NB4 (cell line): ENCODE measurements around the gene MRAP2.

Source experiments
- CTCF ChIP-seq: IDR thresholded peaks from one replicate; pipeline ENCODE4 v1.5.1; 2012; ENCODE audit warnings: low read depth, low read length
- MAX ChIP-seq: IDR thresholded peaks from 2 replicates; pipeline ENCODE4 v1.6.1; 2011; ENCODE audit warnings: low read depth, low read length
- MYC ChIP-seq: IDR thresholded peaks from 2 replicates; pipeline ENCODE4 v1.6.1; 2011; ENCODE audit warnings: low read depth, low read length
- POLR2A ChIP-seq: IDR thresholded peaks from 2 replicates; pipeline ENCODE4 v1.6.1; 2011; ENCODE audit warnings: mild to moderate bottlenecking; ENCODE audit not compliant: insufficient read length; ENCODE audit errors: extremely low read depth

GRCh38 chr6:84019842-84020211, 13.7 kb upstream of the MRAP2 start:
- TF ChIP-seq CTCF (no peak), MAX (no peak), POLR2A (no peak), MYC (no peak)
